ENCODE data around the gene PUS1.
"Not testable (repeated sequence)": the region's sequence is repeated elsewhere in the genome, so short reads cannot be mapped to it uniquely, and the experiment has no call there.

The PUS1 gene

GRCh38 chr12:131928711-131929580 is at the start of gene PUS1:
Gene PUS1, plus strand, starts transcription at chr12:131929276. Its CDS starts 447 bp downstream, at chr12:131929723.
- H3K9ac ChIP-seq = peak within 1 kb of the TSS; percentile 79; the same call in 1 of the 2 replicates
- no peaks in the 10 kb centered on the region for H3K36me3 ChIP-seq (ENCODE audit: insufficient read depth)
- H3K27me3 ChIP-seq (ENCODE audit: insufficient read depth, low read depth) = no peaks in the 10 kb centered on the region
- no peak for TF ChIP-seq CTCF (conservative IDR thresholded peaks at IDR 0.05; ENCODE audit: low read depth, low read length)
- peaks cover 14% of the 10 kb centered on the region for H3K79me2 ChIP-seq (ENCODE audit: insufficient read depth, low read depth)
- peak within 1 kb of the TSS; percentile 49 for H3K27ac ChIP-seq
- H3K4me3 ChIP-seq (IDR thresholded peaks at IDR 0.05; ENCODE audit: insufficient read depth, low read depth, low read length) = no peak within 1 kb of the TSS
- H3K4me1 ChIP-seq (ENCODE audit: low read depth, poor library complexity, severe bottlenecking) = peaks cover 24% of the 10 kb centered on the region
- H3K4me2 ChIP-seq = peak within 1 kb of the TSS; percentile 76; the same call in 1 of the 2 replicates
- no peaks in the 10 kb centered on the region for H4K20me1 ChIP-seq (ENCODE audit: insufficient read depth)
- peak within 1 kb of the TSS; percentile 79 for H2AFZ ChIP-seq (ENCODE audit: low read depth)

DNA sequence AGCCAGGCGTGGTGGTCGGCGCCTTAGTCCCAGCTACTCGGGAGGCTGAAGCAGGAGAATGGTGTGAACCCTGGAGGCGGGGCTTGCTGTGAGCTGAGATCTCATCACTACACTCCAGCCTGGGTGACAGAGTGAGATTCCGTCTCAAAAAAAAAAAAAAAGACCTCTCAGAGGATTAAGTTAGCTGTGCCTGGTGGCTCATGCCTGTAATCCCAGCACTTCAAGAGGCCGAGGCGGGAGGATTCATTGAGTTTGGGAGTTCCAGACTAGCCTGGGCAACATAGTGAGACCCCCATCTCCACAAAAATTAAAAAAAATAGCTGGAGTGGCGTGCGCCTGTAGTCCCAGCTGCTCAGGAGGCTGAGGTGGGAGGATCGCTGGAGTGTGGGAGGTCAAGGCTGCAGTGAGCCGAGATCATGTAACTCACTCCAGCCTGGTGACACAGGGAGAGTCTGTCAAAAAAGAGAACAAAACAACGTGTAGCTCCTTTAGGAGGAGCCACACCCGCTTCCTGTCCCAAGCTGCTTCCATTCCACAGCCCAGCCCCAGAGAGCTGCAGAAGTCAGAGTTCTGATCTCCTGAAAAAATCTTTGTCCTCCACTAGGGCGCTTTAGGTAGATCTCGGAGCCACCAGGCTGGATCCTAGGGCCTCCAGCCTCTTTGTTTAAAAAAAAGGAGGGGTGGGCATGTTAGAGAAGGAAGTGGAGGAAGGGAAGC is 46.1 kb upstream of the PUS1 start:
- no peaks in the 10 kb centered on the region for H3K36me3 ChIP-seq (ENCODE audit: insufficient read depth)
- peaks cover 4% of the 10 kb centered on the region for H3K4me1 ChIP-seq (ENCODE audit: low read depth, poor library complexity, severe bottlenecking)
- H3K27ac ChIP-seq = no peak overlapping the region
- H3K27me3 ChIP-seq (ENCODE audit: insufficient read depth, low read depth) = peaks cover 3% of the 10 kb centered on the region; the same call in 1 of the 2 replicates
- no peak overlapping the region for H3K9ac ChIP-seq
- H3K79me2 ChIP-seq (ENCODE audit: insufficient read depth, low read depth) = no peaks in the 10 kb centered on the region
- no peak overlapping the region for H3K4me2 ChIP-seq
- H4K20me1 ChIP-seq (ENCODE audit: insufficient read depth) = no peaks in the 10 kb centered on the region
- H3K4me3 ChIP-seq (IDR thresholded peaks at IDR 0.05; ENCODE audit: insufficient read depth, low read depth, low read length) = no peak overlapping the region
- no peak for TF ChIP-seq CTCF (conservative IDR thresholded peaks at IDR 0.05; ENCODE audit: low read depth, low read length)
- H2AFZ ChIP-seq (ENCODE audit: low read depth) = no peak overlapping the region

DNA sequence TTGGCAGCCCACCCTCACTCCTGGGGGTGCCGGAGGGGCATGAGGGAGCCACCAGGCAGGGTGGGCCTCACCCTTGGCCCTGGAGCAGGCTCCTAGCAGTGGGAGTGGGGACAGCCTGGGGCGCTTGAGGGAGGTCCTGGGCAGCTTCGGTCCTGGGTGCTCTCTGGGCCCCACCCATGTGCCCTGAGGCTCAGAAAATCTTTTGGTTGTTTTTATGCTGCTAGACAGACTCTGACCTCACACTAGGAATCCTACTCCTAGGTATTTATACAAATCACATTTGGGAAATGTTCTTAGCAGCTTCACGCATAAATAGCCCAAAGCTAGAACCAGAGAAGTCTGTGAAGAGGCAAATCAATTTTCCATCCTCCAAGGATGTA is 45.6 kb upstream of the PUS1 start:
- Histone ChIP-seq H2AFZ (ENCODE audit: low read depth) (no peak overlapping the region), H3K27ac (no peak overlapping the region)
- no peak for TF ChIP-seq CTCF (conservative IDR thresholded peaks at IDR 0.05; ENCODE audit: low read depth, low read length)

DNA sequence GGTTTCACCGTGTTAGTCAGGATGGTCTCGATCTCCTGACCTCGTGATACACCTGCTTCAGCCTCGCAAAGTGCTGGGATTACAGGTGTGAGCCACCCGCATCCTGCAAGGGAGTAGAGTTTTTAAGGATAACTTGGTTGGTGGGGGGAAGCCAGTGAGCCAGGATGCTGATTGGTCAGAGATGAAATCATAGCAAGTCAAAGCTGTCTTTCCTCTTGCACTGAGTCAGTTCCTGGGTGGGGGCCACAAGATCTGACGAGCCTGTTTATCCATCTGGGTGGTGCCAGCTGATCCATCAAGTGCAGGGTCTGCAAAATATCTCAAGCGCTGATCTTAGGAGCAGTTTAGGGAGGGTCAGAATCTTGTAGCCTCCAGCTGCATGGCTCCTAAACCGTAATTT is 44.0 kb upstream of the PUS1 start:
- not testable (repeated sequence) for H3K36me3 ChIP-seq (ENCODE audit: insufficient read depth); H3K4me1 ChIP-seq (ENCODE audit: low read depth, poor library complexity, severe bottlenecking); H3K79me2 ChIP-seq (ENCODE audit: insufficient read depth, low read depth); H3K9ac ChIP-seq; H4K20me1 ChIP-seq (ENCODE audit: insufficient read depth); H2AFZ ChIP-seq (ENCODE audit: low read depth); H3K27ac ChIP-seq; H3K27me3 ChIP-seq (ENCODE audit: insufficient read depth, low read depth); H3K4me3 ChIP-seq (IDR thresholded peaks at IDR 0.05; ENCODE audit: insufficient read depth, low read depth, low read length); H3K4me2 ChIP-seq

More for the DNA sequence above, 45.6 kb upstream of the PUS1 start:
- no peak overlapping the region for H3K4me3 ChIP-seq (IDR thresholded peaks at IDR 0.05; ENCODE audit: insufficient read depth, low read depth, low read length)
- no peaks in the 10 kb centered on the region for H4K20me1 ChIP-seq (ENCODE audit: insufficient read depth)
- H3K4me2 ChIP-seq = no peak overlapping the region
- no peaks in the 10 kb centered on the region for H3K36me3 ChIP-seq (ENCODE audit: insufficient read depth)
- no peaks in the 10 kb centered on the region for H3K79me2 ChIP-seq (ENCODE audit: insufficient read depth, low read depth)
- H3K9ac ChIP-seq = no peak overlapping the region
- no peaks in the 10 kb centered on the region for H3K27me3 ChIP-seq (ENCODE audit: insufficient read depth, low read depth)
- H3K4me1 ChIP-seq (ENCODE audit: low read depth, poor library complexity, severe bottlenecking) = peaks cover 4% of the 10 kb centered on the region

Data from KMS-11 (cell line).